Suprapubic skin (tissue), 4 donors: ENCODE data around the gene ITPK1. TPM values are rescaled to one million over a fixed set of nuclear protein-coding genes. Genes with fewer than 3 reads are reported as not detected.

Experiments
- DNase-seq, 2 donors: peaks; one replicate each; pipeline ENCODE4 v3.0.0-alpha.2; 2019; ENCODE audit warnings: low spot score in 2 of 2
- H3K27ac ChIP-seq: fragments of 200-600 bp; sonication (generic); one replicate; pipeline ENCODE4 v1.5.1; 2019
- H3K27me3 ChIP-seq: fragments of 200-600 bp; sonication (generic); one replicate; pipeline ENCODE4 v1.5.1; 2019
- H3K36me3 ChIP-seq: fragments of 200-600 bp; sonication (generic); one replicate; pipeline ENCODE4 v1.5.1; 2019
- H3K4me1 ChIP-seq: fragments of 200-600 bp; sonication (generic); one replicate; pipeline ENCODE4 v1.5.1; 2019
- H3K4me3 ChIP-seq: fragments of 200-600 bp; sonication (generic); one replicate; pipeline ENCODE4 v1.5.1; 2019; ENCODE audit warnings: mild to moderate bottlenecking
- H3K9me3 ChIP-seq: fragments of 200-600 bp; sonication (generic); one replicate; pipeline ENCODE4 v1.5.1; 2019
- CTCF ChIP-seq, 2 donors: fragments of 200-600 bp in 1 of 2; fragments of 450-650 bp in 1 of 2; sonication (generic) in 1 of 2; IDR thresholded peaks; one replicate each; pipeline ENCODE4 v1.5.1; 2016 to 2019; ENCODE audit warnings: antibody characterized with exemption in 2 of 2, mild to moderate bottlenecking in 1 of 2, moderate library complexity in 1 of 2
- EP300 ChIP-seq: sonication (generic); formaldehyde crosslinking; IDR thresholded peaks from one replicate; pipeline ENCODE4 v1.6.1; 2017; ENCODE audit warnings: antibody characterized with exemption
- POLR2A ChIP-seq, 2 donors: fragments of 450-650 bp; IDR thresholded peaks; one replicate each; pipeline ENCODE4 v1.6.1; 2017; ENCODE audit warnings: antibody characterized with exemption in 2 of 2, mild to moderate bottlenecking in 2 of 2, moderate library complexity in 2 of 2
- POLR2AphosphoS5 ChIP-seq, 3 donors: sonication (generic); formaldehyde crosslinking; IDR thresholded peaks; one replicate each; pipeline ENCODE4 v1.6.1; 2017; ENCODE audit warnings: antibody characterized with exemption in 3 of 3
- WGBS: methylation state at CpG from one replicate; pipeline ENCODE4 v1.1.5; 2018; 5-methylcytosine and 5-hydroxymethylcytosine counted together
- total RNA-seq, 4 donors: library from RNA; depleted of rRNA; stranded (reverse); fragments of >200 nt; gene quantifications; one replicate each; pipeline ENCODE4 v1.1.0, GENCODE V29; 2016

The ITPK1 gene
- total RNA-seq, 4 donors from 2014 or later = 29.9 to 33.6 (median 32.2) TPM

- H3K9me3 ChIP-seq = no peaks in the 10 kb centered on the region
- H3K27me3 ChIP-seq = no peaks in the 10 kb centered on the region
- H3K4me3 ChIP-seq = no peak overlapping the region
- peaks cover 4% of the 10 kb centered on the region for H3K4me1 ChIP-seq
- H3K36me3 ChIP-seq = peaks cover 45% of the 10 kb centered on the region
- no peak for DNase-seq
- H3K27ac ChIP-seq = no peak overlapping the region
- 95% methylated on average over 3 of the region's 12 CpGs for WGBS
- TF ChIP-seq CTCF (IDR thresholded peaks at IDR 0.05) = no peak
- TF ChIP-seq POLR2AphosphoS5 (IDR thresholded peaks at IDR 0.05) = no peak
- TF ChIP-seq POLR2A (IDR thresholded peaks at IDR 0.05) = no peak
- TF ChIP-seq EP300 = no peak
Observed at GRCh38 chr14:92945544-92945943, 170.2 kb downstream of the ITPK1 start.

- H3K36me3 ChIP-seq = peaks cover 46% of the 10 kb centered on the region
- no peak overlapping the region for H3K4me3 ChIP-seq
- H3K27ac ChIP-seq = no peak overlapping the region
- H3K9me3 ChIP-seq = no peaks in the 10 kb centered on the region
- no peaks in the 10 kb centered on the region for H3K27me3 ChIP-seq
- WGBS = 94% methylated on average over 7 of the region's 12 CpGs
- no peak for DNase-seq
- no peak for TF ChIP-seq EP300
- TF ChIP-seq CTCF (IDR thresholded peaks at IDR 0.05) = no peak
- no peak for TF ChIP-seq POLR2AphosphoS5 (IDR thresholded peaks at IDR 0.05)
- peaks cover 4% of the 10 kb centered on the region for H3K4me1 ChIP-seq
Observed at GRCh38 chr14:92944976-92945375, 170.7 kb downstream of the ITPK1 start.

- Histone ChIP-seq H3K36me3 (peaks cover 46% of the 10 kb centered on the region), H3K27ac (no peak overlapping the region), H3K4me1 (peaks cover 6% of the 10 kb centered on the region), H3K9me3 (no peaks in the 10 kb centered on the region), H3K4me3 (no peak overlapping the region), H3K27me3 (no peaks in the 10 kb centered on the region)
- no peak for DNase-seq
- no peak for TF ChIP-seq POLR2A (IDR thresholded peaks at IDR 0.05)
- no peak for TF ChIP-seq CTCF (IDR thresholded peaks at IDR 0.05)
- no peak for TF ChIP-seq POLR2AphosphoS5 (IDR thresholded peaks at IDR 0.05)
- TF ChIP-seq EP300 = no peak
- WGBS = 86% methylated on average over 13 of the region's 17 CpGs
Observed at GRCh38 chr14:92943855-92944570, 171.7 kb downstream of the ITPK1 start.

DNA sequence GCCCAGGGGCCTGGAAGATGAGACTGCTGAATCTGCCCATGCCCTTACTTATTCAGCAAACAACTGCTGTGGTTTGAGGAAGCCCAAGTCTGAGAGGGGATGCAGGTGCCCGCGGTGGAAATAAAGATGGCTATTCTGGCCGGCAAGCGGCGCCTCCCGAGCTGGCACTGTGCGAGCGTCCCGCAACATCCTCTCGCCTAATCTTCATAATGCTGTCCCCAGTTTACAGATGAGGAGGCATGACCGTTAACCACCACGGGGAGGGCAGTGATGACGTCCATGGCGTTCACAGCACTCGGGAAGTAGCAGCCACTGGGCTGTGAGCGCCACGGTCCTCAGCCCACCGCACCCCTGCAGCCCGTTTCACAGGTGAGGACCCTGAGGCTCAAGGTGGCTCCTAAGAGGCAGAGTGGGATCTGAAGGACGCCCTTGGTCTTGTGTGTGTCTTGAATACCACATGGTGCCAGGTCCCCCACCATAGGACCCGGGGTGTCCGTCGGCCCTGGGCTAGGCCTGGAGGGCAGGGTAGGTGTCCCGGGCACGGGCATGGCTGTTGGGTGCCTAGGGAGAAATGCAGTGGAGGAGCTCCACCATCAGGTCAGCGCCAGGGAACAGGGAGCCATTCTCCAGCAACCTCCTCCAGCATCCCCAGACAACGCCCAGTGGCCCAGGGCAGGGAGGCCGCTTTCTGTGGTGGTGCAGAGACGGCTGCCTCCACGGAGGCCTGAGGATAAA lies 172.6 kb downstream of the ITPK1 start:
- DNase-seq = no peak
- TF ChIP-seq EP300 (no peak), POLR2AphosphoS5 (IDR thresholded peaks at IDR 0.05) (no peak), CTCF (IDR thresholded peaks at IDR 0.05) (no peak), POLR2A (IDR thresholded peaks at IDR 0.05) (no peak)
- Histone ChIP-seq H3K4me1 (peaks cover 13% of the 10 kb centered on the region), H3K27me3 (no peaks in the 10 kb centered on the region), H3K27ac (no peak overlapping the region), H3K9me3 (no peaks in the 10 kb centered on the region), H3K4me3 (no peak overlapping the region), H3K36me3 (peaks cover 46% of the 10 kb centered on the region)
- 93% methylated on average over 15 of the region's 30 CpGs for WGBS

- no peak for DNase-seq
- Histone ChIP-seq H3K27ac (no peak overlapping the region), H3K36me3 (peaks cover 46% of the 10 kb centered on the region), H3K27me3 (no peaks in the 10 kb centered on the region), H3K4me3 (no peak overlapping the region), H3K4me1 (peaks cover 15% of the 10 kb centered on the region), H3K9me3 (no peaks in the 10 kb centered on the region)
- 72% methylated on average over 5 of the region's 8 CpGs for WGBS
- TF ChIP-seq POLR2AphosphoS5 (IDR thresholded peaks at IDR 0.05) = no peak
- no peak for TF ChIP-seq POLR2A (IDR thresholded peaks at IDR 0.05)
- no peak for TF ChIP-seq EP300
Observed at GRCh38 chr14:92942576-92942975, 173.1 kb downstream of the ITPK1 start.
